ENCODE measurements around the gene SIVA1.

The SIVA1 gene

DNA sequence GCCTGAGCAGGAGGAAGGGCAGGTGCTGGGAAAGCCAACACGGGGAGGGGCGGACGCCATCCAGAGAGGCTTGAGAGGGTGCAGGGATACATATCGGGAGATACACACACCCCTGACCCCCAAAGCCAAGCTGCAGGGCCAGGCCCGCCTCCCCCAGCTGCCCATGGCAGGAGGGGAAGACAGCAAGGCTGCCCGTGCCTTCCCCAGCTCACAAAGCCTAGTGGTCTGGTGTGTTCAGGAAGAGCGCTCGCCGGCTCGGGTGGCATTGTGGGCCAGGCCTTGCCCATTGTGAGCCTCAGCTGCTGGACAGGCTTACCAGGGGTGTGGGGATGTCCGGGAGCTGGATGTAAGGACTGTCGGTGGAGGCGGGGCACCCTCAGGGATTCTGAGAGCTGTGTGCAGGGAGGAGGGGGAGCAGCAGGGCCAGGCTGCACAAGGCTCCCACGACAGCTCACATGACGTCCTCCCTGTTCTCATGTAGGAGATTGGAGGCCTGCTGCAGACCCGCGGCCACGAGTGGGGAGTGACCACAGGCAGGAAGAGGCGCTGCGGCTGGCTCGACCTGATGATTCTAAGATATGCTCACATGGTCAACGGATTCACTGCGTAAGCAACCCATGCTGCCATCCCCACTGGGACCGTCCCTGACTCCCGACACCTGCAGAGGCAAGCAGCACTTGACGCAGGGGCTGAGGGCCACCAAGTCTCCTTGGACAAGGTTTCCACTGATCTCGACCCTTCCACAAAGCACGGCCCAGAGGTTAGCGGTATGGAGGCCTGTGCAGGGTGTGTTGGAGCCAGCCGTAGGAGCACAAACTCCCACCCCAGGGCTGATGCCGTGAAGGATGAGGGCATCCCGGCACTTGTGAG lies 10.1 kb upstream of the SIVA1 start:
- Histone ChIP-seq H3K27ac (no peak overlapping the region), H3K4me3 (no peak overlapping the region)
- no peak for DNase-seq (ENCODE audit: low spot score)
- TF ChIP-seq, protein P1, sequence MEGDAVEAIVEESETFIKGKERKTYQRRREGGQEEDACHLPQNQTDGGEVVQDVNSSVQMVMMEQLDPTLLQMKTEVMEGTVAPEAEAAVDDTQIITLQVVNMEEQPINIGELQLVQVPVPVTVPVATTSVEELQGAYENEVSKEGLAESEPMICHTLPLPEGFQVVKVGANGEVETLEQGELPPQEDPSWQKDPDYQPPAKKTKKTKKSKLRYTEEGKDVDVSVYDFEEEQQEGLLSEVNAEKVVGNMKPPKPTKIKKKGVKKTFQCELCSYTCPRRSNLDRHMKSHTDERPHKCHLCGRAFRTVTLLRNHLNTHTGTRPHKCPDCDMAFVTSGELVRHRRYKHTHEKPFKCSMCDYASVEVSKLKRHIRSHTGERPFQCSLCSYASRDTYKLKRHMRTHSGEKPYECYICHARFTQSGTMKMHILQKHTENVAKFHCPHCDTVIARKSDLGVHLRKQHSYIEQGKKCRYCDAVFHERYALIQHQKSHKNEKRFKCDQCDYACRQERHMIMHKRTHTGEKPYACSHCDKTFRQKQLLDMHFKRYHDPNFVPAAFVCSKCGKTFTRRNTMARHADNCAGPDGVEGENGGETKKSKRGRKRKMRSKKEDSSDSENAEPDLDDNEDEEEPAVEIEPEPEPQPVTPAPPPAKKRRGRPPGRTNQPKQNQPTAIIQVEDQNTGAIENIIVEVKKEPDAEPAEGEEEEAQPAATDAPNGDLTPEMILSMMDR (IDR thresholded peaks at IDR 0.05): no peak

DNA sequence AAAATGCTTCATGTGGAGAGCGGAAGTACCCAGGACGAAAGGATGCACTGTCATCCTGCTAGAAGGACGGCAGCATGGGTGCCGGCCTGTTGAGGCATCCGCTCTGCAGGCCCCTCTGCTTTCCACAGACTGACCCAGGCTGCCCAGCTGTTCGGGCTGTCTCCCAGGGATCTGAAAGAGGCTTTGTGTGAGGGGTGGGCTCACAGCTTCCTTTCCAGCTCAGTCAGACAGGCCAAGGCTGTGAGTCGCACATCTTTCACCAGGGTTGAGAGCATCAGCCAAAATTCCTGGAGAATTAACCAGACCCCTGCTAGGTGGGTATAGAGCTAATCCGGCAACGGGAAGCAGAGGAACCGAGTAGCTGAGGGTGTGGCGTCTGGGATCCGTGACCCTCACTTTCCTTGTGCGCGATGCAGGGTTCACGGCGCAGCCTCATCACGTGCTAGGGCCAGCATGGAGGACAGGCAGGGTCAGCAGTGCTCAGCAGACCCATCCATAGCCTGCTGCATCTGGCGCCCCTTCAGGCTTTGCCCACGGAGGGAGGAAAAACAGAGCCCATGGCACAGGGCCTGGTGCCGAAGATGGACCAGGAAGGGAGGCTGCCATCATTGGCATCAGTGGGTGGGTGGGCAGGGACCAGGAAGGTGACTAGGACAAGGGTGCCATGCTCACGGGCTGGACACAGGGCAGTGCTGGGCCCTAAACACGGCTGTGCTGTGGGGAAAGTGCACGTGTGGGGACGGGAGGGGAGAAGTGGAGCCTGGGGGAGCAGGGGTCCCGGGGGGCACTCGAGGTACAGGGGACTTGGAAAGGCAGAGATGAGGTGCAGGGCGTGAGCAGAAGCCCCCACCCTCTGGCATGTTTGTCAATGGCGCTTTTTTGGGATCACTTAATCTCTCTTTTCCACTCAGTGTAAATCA lies 9.2 kb upstream of the SIVA1 start:
- no peak for DNase-seq (ENCODE audit: low spot score)
- TF ChIP-seq, protein P1 (IDR thresholded peaks at IDR 0.05): no peak

DNA sequence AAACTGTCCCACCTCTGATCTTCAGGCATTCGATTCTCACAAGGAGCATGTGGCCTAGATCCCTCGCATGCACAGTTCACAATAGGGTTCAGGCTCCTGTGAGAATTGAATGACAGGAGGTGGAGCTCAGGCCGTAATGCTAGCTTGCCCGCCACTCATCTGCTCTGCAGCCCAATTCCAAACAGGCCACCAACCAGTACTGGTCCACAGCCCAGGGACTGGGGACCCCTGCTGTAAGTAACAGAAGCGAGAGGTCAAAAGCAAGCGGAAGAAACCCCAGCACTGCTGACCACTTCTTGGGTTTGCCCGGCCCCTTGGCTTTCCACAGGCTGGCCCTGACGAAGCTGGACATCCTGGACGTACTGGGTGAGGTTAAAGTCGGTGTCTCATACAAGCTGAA lies 8.5 kb upstream of the SIVA1 start:
- H3K4me3 ChIP-seq: no peak overlapping the region
- TF ChIP-seq, protein P1 (IDR thresholded peaks at IDR 0.05): no peak
- H3K27ac ChIP-seq: peak overlapping the region in 1 of 2 donors; percentile 88
- DNase-seq (ENCODE audit: low spot score): no peak

More for the DNA sequence above, 9.2 kb upstream of the SIVA1 start:
- H3K27ac ChIP-seq: peak overlapping the region in 1 of 2 donors; percentile 88
- H3K4me3 ChIP-seq: no peak overlapping the region

DNA sequence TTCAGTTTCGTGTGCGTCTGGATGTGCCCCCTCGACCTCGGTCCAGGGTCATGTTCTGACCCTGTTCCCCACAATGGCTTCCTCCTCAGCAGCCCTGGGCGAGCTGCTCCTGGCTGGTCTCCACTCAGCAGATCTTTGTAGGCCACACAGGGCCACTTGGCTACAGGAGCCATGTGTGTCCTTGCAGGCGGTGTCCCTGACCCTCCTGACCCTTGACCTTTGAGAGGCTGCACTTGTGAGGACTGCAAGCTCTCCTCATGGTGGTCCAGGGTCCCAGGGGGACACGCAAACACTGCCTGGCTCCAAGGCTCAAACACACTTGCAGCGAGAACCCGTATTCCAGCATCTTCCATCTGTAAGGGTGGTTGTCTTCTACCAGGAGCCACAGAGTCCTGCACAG lies 7.5 kb upstream of the SIVA1 start:
- peak overlapping the region; percentile 59 to 88 for H3K27ac ChIP-seq
- TF ChIP-seq, protein P1 (IDR thresholded peaks at IDR 0.05): no peak
- DNase-seq (ENCODE audit: low spot score): no peak
- H3K4me3 ChIP-seq: no peak overlapping the region

DNA sequence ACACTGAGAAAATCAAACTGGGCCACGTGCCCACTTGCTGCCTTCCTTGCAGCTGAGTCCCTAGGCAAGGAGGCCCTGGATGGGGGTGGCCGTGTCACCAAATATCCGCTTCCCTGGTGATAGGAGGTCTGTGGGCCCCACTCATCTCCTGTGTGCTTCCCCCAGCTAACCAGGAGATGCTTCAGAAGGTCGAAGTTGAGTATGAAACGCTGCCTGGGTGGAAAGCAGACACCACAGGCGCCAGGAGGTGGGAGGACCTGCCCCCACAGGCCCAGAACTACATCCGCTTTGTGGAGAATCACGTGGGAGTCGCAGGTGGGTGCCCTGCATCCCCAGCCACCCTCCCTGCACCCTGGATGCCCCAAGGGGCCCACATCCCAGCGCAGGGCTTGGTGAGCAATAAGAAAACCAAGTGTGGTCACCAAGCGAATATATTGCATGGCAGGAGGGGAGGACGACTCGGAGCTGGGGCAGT lies 6.8 kb upstream of the SIVA1 start:
- peak overlapping the region; percentile 59 to 88 for H3K27ac ChIP-seq
- H3K4me3 ChIP-seq: no peak overlapping the region
- TF ChIP-seq, protein P1 (IDR thresholded peaks at IDR 0.05): no peak
- no peak for DNase-seq (ENCODE audit: low spot score)

DNA sequence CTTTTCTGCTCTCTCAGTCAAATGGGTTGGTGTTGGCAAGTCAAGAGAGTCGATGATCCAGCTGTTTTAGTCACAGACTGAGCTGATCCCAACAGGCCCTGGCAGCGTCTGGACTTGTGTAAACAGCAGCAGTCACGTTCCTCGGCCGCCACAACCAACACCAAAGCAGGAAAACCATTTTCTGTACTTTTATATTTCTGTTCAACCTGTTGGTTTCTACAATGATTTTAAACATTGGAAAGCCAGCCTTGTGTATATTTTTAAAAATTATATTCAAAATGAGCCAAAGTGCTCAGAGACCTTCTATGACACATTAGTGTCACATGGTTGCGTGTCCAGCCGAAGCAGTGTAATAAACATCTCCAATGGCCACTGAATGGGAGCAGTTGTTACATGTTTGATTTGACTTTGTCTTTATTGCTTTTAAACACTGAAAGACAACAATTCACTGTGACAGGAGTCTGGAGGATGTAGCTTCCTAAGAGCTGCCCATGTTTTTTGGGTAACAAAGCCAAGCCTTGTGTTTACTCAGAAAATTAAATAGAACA lies 5.9 kb upstream of the SIVA1 start:
- DNase-seq (ENCODE audit: low spot score): no peak
- TF ChIP-seq, protein P1 (IDR thresholded peaks at IDR 0.05): no peak
- Histone ChIP-seq H3K27ac (peak overlapping the region; percentile 59 to 88), H3K4me3 (no peak overlapping the region)
